ENCODE measurements around the gene HTD2. TPM values are rescaled to one million over a fixed set of nuclear protein-coding genes. Genes with fewer than 3 reads are reported as not detected.

The HTD2 gene
- total RNA-seq, 1 experiment from 2014 or later = 7.9 TPM

DNA sequence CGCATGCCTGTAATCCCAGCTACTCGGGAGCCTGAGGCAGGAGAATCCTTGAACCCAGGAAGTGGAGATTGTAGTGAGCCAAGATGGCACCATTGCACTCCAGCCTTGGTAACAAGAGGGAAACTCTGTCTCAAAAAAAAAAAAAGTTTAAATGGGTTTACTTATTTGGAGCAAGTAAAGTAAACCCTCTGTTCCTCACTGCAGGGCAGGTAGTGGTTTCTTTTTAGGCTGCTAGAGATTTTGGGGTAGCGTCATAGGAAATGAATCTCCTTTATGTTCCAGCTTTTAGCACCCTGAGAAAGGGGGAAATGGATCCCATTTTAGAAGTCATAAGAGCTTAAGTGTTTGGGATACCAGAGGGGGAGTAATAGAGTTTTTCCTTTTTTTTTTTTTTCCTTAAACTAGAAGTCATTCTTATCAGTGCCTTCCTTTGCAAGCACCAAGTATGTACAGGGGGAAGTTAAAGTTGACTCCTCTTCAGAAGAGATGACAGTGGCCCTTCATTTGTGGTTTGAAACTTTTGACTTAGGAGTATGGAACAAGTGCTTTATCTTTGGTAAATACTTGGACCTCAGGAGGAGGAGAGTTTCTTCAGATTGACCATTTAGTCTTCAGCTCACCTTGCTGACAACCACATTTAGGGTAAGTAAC is 34.4 kb downstream of the HTD2 start:
- Histone ChIP-seq H3K27me3 (ENCODE audit: control insufficient read depth, insufficient read depth, low read length) (no peaks in the 10 kb centered on the region), H3K9me3 (ENCODE audit: control insufficient read depth, insufficient read depth, low read depth, low read length) (no peaks in the 10 kb centered on the region), H3K36me3 (ENCODE audit: control insufficient read depth, insufficient read depth, low read length) (no peaks in the 10 kb centered on the region), H3K4me3 (ENCODE audit: low read depth in 2 of 2, low read length in 2 of 2) (no peak overlapping the region), H3K4me1 (ENCODE audit: control insufficient read depth, insufficient read depth, low read length) (no peaks in the 10 kb centered on the region), H3K27ac (ENCODE audit: low read length) (no peak overlapping the region)
- ATAC-seq (no peak), DNase-seq (ENCODE audit: low read depth, low spot score) (no peak)
- ChIA-PET POLR2A (no interaction called here), CTCF (no interaction called here)
- in situ Hi-C loops (cut with HindIII; ENCODE audit: low pct_unique_long_range_greater_than_20kb, low sequenced_read_pairs) (no loop called here), intact Hi-C loops (cut with micrococcal nuclease; ENCODE audit: unreplicated experiment) (no loop called here)
- TF ChIP-seq POLR2AphosphoS5 (IDR thresholded peaks at IDR 0.05; ENCODE audit: low read depth, low read length) = no peak
- BruUV-seq (replicated peaks) = no TSS peak

DNA sequence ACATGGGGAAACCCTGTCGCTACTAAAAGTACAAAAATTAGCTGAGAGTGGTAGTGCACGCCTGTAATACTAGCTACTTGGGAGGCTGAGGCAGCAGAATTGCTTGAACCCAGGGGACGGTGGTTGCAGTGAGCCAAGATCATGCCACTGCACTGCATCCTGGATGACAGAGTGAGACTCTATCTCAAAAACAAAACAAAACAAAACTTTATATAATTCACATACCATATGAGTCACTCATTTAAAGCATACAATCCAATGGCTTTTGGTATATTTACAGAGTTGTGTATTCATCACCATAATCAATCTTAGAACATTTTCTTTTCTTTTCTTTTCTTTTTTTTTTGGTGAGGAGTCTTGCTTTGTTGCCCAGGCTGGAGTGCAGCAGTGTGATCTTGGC is 35.1 kb downstream of the HTD2 start:
- TF ChIP-seq TCF7L2 (IDR thresholded peaks at IDR 0.05; ENCODE audit: low read depth, low read length) = no peak
- no peak for TF ChIP-seq POLR2AphosphoS5 (IDR thresholded peaks at IDR 0.05; ENCODE audit: low read depth, low read length)
- no peak for TF ChIP-seq SIN3A (IDR thresholded peaks at IDR 0.05; ENCODE audit: borderline replicate concordance, insufficient read depth, low read depth, low read length)
- TF ChIP-seq, protein P1, sequence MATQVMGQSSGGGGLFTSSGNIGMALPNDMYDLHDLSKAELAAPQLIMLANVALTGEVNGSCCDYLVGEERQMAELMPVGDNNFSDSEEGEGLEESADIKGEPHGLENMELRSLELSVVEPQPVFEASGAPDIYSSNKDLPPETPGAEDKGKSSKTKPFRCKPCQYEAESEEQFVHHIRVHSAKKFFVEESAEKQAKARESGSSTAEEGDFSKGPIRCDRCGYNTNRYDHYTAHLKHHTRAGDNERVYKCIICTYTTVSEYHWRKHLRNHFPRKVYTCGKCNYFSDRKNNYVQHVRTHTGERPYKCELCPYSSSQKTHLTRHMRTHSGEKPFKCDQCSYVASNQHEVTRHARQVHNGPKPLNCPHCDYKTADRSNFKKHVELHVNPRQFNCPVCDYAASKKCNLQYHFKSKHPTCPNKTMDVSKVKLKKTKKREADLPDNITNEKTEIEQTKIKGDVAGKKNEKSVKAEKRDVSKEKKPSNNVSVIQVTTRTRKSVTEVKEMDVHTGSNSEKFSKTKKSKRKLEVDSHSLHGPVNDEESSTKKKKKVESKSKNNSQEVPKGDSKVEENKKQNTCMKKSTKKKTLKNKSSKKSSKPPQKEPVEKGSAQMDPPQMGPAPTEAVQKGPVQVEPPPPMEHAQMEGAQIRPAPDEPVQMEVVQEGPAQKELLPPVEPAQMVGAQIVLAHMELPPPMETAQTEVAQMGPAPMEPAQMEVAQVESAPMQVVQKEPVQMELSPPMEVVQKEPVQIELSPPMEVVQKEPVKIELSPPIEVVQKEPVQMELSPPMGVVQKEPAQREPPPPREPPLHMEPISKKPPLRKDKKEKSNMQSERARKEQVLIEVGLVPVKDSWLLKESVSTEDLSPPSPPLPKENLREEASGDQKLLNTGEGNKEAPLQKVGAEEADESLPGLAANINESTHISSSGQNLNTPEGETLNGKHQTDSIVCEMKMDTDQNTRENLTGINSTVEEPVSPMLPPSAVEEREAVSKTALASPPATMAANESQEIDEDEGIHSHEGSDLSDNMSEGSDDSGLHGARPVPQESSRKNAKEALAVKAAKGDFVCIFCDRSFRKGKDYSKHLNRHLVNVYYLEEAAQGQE (IDR thresholded peaks at IDR 0.05; ENCODE audit: insufficient read depth in 1 of 2, low read depth in 2 of 2, low read length in 1 of 2) = no peak
- no peak for TF ChIP-seq CTCF (IDR thresholded peaks at IDR 0.05)
- H3K27ac ChIP-seq (ENCODE audit: low read length) = no peak overlapping the region
- no peaks in the 10 kb centered on the region for H3K9me3 ChIP-seq (ENCODE audit: control insufficient read depth, insufficient read depth, low read depth, low read length)
- no peak overlapping the region for H3K4me3 ChIP-seq (ENCODE audit: low read depth in 2 of 2, low read length in 2 of 2)
- ChIA-PET CTCF (no interaction called here), POLR2A (no interaction called here)
- no peak for ATAC-seq
- H3K4me1 ChIP-seq (ENCODE audit: control insufficient read depth, insufficient read depth, low read length) = no peaks in the 10 kb centered on the region
- intact Hi-C loops (cut with micrococcal nuclease; ENCODE audit: unreplicated experiment) (no loop called here), in situ Hi-C loops (cut with HindIII; ENCODE audit: low pct_unique_long_range_greater_than_20kb, low sequenced_read_pairs) (no loop called here)
- no peaks in the 10 kb centered on the region for H3K36me3 ChIP-seq (ENCODE audit: control insufficient read depth, insufficient read depth, low read length)
- H3K27me3 ChIP-seq (ENCODE audit: control insufficient read depth, insufficient read depth, low read length) = no peaks in the 10 kb centered on the region
- no TSS peak for BruUV-seq (replicated peaks)
- DNase-seq (ENCODE audit: low read depth, low spot score) = no peak

DNA sequence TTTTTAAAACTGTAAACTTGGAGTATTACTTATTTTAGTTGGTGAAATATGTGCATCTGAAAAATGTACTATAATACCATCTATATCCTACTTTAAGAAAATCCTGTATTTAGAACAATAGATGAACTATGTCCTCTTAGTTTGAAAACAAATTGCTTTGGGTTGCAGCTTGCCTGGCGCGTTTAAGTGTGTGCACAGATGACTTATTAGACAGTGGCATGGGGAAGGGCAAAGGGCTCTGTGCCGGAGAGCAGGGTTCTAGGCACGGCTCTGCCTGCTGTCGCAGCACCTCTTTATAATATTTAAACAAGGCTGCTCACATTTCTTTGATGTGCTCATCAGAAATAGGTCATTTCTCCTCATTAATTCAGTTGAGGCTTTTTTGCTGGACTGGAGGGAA is 36.4 kb downstream of the HTD2 start:
- H3K9me3 ChIP-seq (ENCODE audit: control insufficient read depth, insufficient read depth, low read depth, low read length) = no peaks in the 10 kb centered on the region
- CTCF ChIA-PET = no interaction called here
- in situ Hi-C loops (cut with HindIII; ENCODE audit: low pct_unique_long_range_greater_than_20kb, low sequenced_read_pairs) = no loop called here
- no peaks in the 10 kb centered on the region for H3K27me3 ChIP-seq (ENCODE audit: control insufficient read depth, insufficient read depth, low read length)
- H3K27ac ChIP-seq (ENCODE audit: low read length) = no peak overlapping the region
- no peak for DNase-seq (ENCODE audit: low read depth, low spot score)
- no TSS peak for BruUV-seq (replicated peaks)
- no peaks in the 10 kb centered on the region for H3K36me3 ChIP-seq (ENCODE audit: control insufficient read depth, insufficient read depth, low read length)
- POLR2A ChIA-PET = no interaction called here
- no peak for ATAC-seq
- H3K4me3 ChIP-seq (ENCODE audit: low read depth in 2 of 2, low read length in 2 of 2) = no peak overlapping the region
- no peaks in the 10 kb centered on the region for H3K4me1 ChIP-seq (ENCODE audit: control insufficient read depth, insufficient read depth, low read length)
- no peak for TF ChIP-seq POLR2AphosphoS5 (IDR thresholded peaks at IDR 0.05; ENCODE audit: low read depth, low read length)
- TF ChIP-seq SIN3A (IDR thresholded peaks at IDR 0.05; ENCODE audit: borderline replicate concordance, insufficient read depth, low read depth, low read length) = no peak
- TF ChIP-seq TCF7L2 (IDR thresholded peaks at IDR 0.05; ENCODE audit: low read depth, low read length) = no peak
- TF ChIP-seq, protein P1 (IDR thresholded peaks at IDR 0.05; ENCODE audit: insufficient read depth in 1 of 2, low read depth in 2 of 2, low read length in 1 of 2) = no peak
- no peak for TF ChIP-seq CTCF (IDR thresholded peaks at IDR 0.05)
- intact Hi-C loops (cut with micrococcal nuclease; ENCODE audit: unreplicated experiment) = no loop called here

All from Panc1 (cell line).